Measurements from ENCODE around the gene NUMB.
"Not testable (repeated sequence)": the region's sequence is repeated elsewhere in the genome, so short reads cannot be mapped to it uniquely, and the experiment has no call there.

Gene NUMB

GRCh38 chr14:73465823-73466532, 7.6 kb upstream of the NUMB start:
- no peak for DNase-seq (ENCODE audit: low read depth in 2 of 2)

- DNase-seq (ENCODE audit: low read depth in 2 of 2), result no peak
Measured at GRCh38 chr14:73463411-73463810, 5.1 kb upstream of the NUMB start.

- no peak for DNase-seq (ENCODE audit: low read depth in 2 of 2)
Measured at GRCh38 chr14:73462815-73463214, 4.5 kb upstream of the NUMB start.

DNA sequence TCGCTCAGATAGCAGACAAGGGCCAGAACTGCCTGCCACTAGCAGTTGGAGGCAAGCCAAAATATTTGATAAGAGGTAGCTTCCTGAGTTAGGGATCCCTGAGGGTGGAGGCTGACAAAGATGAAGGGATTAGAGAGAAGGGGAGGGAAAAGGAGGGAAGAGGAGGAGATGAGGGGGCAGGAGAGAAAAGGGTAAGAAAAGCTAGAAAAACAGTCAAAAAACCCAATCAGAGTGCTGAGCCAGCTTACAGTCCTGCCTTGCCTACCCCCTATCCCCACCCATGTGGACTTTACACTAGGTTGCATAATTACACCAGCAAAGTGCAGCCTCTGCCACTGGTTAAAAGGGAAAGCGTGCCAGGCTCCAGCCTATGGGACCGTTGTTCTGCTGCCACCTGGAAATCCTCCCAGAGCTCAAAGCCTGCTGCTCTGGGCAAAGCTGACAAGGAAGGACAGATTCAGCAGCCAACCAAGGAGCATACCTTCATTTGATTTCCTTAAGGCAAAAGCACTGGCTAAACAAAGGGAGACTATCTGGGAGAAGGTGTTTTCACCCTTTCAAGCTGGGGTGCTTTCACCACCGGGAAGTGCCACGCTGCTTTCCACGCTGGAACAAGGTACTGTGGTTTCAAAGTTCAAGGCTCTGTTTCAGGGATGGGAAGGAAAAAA, 3.8 kb upstream of the NUMB start:
- DNase-seq (ENCODE audit: low read depth in 2 of 2), result no peak

- DNase-seq (ENCODE audit: low read depth in 2 of 2), result no peak
Measured at GRCh38 chr14:73461478-73462047, 3.2 kb upstream of the NUMB start.

DNA sequence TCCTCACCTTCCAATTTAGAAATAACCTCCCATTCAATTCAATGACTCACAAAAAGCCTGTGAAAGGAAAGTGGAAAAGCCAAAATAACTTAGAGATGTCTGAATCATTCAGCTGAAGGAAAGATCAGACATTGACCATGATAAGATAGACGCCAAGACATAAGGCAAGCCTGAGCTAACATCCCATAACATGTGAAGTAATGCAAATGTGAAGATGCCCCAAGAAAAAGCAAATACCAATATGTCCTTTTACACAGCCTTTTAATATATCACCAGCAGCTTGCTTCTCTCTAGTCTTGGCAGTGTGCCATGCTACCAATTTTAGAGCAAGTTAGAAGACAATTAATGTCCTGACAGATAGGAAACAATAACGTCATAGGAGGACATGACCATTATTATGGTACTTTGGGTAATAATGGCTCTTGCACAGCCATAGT, 2.4 kb upstream of the NUMB start:
- no peak for DNase-seq (ENCODE audit: low read depth in 2 of 2)

DNA sequence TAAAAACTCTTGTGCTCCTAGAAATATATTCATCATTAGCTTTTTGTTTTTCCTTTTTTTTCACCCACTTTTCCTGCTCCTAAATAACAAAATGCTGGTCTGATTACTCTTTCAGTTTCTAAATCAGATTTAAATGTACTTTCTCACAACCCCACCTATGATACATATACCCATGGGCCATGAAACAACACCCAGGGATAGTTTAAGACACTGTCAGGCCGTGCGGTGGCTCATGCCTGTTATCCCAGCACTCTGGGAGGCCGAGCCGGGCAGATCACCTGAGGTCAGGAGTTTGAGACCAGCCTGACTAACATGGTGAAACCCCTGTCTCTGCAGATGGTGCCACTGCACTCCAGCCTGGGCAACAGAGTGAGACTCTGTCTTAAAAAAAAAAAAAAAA, 1.6 kb upstream of the NUMB start:
- DNase-seq (ENCODE audit: low read depth in 2 of 2), result no peak

DNA sequence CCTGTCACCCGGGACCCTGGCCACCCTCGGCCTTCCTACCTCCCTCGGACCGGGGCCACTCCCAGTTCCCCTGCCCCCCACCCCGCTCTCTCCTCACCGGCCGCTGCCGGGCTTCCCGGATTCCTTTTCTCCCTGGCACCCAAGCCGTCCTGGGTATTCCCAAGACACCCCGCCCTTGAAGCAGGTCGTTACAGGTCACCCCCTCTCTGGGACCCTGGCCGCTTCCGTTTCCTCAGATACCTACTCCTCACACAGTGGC, 493 bp downstream of the NUMB start:
- no peak for DNase-seq (ENCODE audit: low read depth in 2 of 2)

- DNase-seq (ENCODE audit: low read depth in 2 of 2), result no peak
Measured at GRCh38 chr14:73457041-73457923, 1.1 kb downstream of the NUMB start.

DNA sequence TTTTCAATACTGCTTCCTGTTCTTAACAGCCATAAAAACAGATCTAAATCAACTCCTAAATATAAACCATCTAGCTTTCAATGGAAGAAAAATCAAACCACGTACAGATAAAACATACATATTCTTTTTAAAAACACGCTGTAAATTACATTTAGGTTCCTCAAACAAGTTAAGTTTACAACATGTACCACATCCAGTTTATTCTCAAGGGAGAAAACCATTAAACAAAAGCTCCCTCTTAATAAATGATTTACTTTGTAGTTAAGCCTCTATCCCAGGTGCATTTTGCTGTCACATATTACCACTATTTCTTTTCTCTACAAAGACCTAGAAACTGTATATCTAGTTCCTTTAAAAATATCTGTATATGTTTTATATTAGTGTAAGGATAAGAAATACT, 3.1 kb downstream of the NUMB start:
- no peak for DNase-seq (ENCODE audit: low read depth in 2 of 2)

- no peak for DNase-seq (ENCODE audit: low read depth in 2 of 2)
Measured at GRCh38 chr14:73452341-73453186, 5.8 kb downstream of the NUMB start.

GRCh38 chr14:73443758-73444157, 14.6 kb downstream of the NUMB start:
- DNase-seq (ENCODE audit: low read depth in 2 of 2), result no peak

DNA sequence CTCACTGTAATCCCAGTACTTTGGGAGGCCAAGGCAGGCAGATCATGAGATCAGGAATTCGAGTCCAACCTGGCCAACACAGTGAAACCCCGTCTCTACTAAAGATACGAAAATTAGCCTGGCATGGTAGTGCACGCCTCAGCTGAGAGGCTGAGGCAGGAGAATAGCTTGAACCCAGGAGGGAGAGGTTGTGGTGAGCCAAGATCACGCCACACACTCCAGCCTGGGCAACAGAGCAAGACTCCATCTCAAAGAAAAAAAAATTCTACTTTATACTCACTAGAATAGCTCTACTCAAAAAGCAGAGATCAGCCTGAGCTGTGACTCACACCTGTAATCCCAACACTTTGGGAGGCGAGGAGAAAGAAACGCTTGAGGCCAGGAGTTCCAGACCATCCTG, 17.1 kb downstream of the NUMB start:
- no peak for DNase-seq (ENCODE audit: low read depth in 2 of 2)

- no peak for DNase-seq (ENCODE audit: low read depth in 2 of 2)
Measured at GRCh38 chr14:73438993-73439392, 19.4 kb downstream of the NUMB start.

- DNase-seq (ENCODE audit: low read depth in 2 of 2), result no peak
Measured at GRCh38 chr14:73437206-73437605, 21.1 kb downstream of the NUMB start.

DNA sequence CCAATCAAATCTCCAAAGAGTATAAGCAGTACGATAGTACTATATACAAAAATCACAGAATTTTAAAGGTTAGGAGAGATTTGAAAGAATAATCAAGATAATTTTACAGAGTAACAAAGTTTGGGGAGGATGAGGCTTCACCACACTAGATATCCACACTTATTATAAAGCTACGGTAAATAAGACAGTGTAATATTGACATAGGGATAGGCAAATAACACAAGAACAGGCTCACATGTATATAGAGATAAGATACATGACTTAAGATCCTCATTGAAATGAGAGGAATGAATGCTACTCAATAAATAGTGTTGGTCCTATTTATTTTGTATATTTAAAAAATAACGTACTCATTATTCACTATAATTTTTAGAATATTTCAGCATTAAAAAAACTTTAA, 26.2 kb downstream of the NUMB start:
- no peak for DNase-seq (ENCODE audit: low read depth in 2 of 2)

DNA sequence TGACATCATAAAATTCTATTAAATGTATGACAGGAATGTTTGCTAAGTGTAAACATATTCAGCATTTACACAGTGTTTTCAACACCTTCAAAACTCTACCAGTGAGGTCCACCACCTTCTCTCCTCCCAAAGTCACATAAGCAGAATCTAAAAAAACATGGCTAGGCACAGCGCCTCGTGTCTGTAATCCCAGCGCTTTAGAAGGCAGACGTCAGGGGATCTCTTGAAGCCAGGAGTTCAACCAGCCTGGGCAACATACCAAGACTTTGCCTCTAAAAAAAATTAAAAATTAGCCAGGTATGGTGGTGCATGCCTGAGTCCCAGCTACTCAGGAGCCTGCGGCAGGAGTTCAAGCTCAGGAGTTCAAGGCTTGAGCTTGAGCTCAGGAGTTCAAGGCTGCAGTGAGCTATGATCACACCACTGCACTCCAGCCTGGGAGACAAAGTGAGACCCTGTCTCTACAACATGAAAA, 30.0 kb downstream of the NUMB start:
- no peak for DNase-seq (ENCODE audit: low read depth in 2 of 2)

DNA sequence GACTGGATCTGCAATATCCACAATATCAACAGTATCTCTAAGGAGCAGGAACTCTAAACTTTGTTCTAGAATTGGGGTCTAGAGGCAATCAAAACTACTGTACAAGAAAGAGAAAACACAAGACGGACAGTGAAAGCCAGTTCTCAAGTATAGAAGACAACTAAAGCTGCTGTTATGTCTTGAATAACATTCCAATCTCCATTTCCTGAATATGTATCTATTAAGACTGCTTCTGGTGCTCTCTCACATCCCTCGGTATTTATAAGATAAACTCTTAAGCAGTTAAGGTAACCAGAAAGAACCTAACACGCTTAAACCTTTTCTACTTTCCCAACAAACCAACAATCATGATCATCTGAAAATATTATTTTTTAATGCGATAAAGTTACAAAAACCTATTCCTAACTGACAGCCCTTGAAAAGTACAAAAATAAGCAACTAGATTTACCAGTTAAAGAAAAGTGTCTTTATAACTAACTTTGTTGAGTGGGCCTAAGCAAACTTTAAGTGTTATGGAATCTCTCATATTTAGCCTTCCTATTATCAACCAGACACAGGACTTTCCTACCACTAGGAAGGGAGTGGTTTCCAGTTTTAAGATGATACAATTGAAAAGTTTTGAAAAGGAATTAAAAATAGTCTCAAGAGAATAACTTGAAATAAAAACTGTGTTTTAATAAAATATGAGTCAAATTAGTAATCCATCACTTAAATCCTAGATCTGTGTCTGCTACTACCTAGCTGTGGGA, 30.7 kb downstream of the NUMB start:
- DNase-seq (ENCODE audit: low read depth in 2 of 2), result no peak

DNA sequence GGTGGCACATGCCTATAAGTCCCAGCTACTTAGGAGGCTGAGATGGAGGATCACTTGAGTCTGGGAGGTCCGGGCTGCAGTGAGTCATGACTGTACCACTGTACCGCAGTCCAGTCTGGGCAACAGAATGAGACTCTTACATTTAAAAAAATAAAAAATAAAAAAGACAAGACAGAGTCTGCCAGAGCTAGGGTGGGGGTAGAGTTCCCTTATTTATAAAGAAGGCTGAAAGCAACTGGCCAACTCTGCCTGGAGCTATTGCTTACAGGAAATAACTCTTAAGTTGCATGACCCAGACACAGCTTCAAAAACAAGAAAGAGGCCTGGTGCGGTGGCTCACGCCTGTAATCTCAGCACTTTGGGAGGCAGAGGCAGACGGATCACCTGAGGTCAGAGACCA, 31.5 kb downstream of the NUMB start:
- DNase-seq (ENCODE audit: low read depth in 2 of 2), result no peak

GRCh38 chr14:73424453-73424852, 33.9 kb downstream of the NUMB start:
- no peak for DNase-seq (ENCODE audit: low read depth in 2 of 2)

- not testable (repeated sequence) for DNase-seq (ENCODE audit: low read depth in 2 of 2)
Measured at GRCh38 chr14:73423092-73423491, 35.3 kb downstream of the NUMB start.
